Hippocampal formation (tissue), 2 donors: ENCODE measurements around the gene HAO2.
"Not testable (repeated sequence)": the region's sequence is repeated elsewhere in the genome, so short reads cannot be mapped to it uniquely, and the experiment has no call there.

Experiments
- DNase-seq, 2 donors: peaks; one replicate each; lab custom pipeline; 2025; lab: John Stamatoyannopoulos, UW

HAO2 gene

GRCh38 chr1:119368554-119368953, at the start of gene HAO2:
Gene HAO2, plus strand, starts transcription at chr1:119368785. Its CDS starts 12,301 bp downstream, at chr1:119381086.
- DNase-seq = no peak

GRCh38 chr1:119320100-119320499, 48.5 kb upstream of the HAO2 start:
- no peak for DNase-seq

GRCh38 chr1:119321666-119322419, 46.7 kb upstream of the HAO2 start:
- DNase-seq = no peak

- no peak for DNase-seq
These were observed 45.2 kb upstream of the HAO2 start for GRCh38 chr1:119323216-119323982.

- DNase-seq = no peak
These were observed 44.4 kb upstream of the HAO2 start for GRCh38 chr1:119324198-119324597.

DNA sequence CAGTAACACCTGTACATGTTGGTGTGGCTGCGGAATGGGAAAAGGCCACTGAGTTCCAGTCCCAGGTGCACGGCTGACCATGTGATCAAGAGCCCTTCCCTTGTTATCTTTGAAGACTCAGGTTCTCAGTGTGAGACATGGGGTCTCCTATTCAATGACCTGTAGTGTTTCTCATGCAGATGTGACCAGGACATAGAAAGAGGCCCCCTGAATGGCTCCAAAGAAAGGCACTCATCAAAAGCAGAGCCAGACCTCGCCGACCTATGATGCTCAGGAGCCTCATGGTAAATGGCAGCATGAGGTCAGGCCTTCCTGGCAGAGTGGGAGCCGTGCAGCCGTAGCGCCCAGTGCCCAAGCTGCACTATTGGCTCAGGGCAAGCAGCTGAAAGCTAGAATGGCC, 42.3 kb upstream of the HAO2 start:
- DNase-seq = no peak

DNA sequence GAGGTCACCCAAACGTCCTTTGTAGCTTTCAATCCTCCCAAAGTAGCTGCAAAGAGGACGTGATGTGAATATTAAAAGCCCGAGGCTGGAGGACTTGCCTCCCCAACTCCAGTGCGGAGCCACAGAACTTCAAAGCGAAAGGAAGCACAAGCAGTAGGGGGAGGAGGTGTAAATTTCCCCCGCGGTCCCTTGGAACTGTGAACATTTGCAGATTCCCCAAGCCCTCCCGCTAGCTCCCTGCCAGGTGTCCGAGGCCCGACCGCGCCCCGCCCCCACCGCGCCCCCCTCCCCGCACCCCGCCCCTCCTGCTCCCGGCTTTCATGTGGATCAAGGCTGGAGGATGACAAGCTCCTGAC, 41.5 kb upstream of the HAO2 start:
- DNase-seq = no peak

- peak in 1 of 2 donors; percentile 28 for DNase-seq
These were observed 41.0 kb upstream of the HAO2 start for GRCh38 chr1:119327450-119328155.

DNA sequence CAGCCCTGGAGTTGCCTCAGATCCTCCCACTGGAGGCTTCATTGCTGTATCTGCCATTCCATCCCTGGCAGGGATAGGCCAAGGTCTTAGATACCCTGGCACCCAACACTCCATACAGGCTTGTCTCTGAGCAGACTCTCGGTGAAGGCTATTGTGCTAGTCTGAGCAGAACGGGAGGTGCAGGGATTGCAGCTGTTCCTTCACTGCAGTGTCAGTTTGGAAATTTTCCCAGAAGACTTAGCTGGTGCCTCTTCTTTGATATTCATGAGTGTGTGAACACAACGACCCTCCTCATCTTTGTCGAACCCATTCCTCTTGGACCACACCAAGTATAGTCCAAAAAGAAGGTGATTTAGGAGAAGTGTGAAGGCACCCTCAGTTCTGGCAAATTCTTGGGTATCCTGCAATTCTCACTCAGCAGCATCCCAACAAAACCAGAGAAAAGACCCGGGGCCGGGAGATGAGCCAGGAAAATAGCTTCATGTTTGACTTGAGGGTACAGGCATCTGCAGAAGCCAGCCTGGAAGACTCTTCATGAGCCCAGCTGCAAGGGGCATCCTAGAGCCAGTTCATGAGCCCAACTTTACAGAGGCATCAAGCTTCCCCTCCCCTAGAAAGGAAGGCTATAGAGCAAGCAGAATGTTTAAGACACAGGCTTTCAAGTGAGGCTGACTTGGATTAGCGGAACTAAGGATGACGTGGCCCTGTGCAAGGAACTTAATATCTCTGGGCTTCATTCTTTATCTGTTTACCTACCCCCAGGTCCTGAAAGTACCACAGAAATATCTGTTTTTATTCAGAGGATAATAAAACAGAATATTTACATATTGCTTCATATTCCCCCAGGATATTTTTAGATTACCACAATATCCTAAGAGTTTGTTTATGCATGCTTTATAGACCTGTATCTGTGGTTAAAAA, 38.8 kb upstream of the HAO2 start:
- DNase-seq = no peak

DNA sequence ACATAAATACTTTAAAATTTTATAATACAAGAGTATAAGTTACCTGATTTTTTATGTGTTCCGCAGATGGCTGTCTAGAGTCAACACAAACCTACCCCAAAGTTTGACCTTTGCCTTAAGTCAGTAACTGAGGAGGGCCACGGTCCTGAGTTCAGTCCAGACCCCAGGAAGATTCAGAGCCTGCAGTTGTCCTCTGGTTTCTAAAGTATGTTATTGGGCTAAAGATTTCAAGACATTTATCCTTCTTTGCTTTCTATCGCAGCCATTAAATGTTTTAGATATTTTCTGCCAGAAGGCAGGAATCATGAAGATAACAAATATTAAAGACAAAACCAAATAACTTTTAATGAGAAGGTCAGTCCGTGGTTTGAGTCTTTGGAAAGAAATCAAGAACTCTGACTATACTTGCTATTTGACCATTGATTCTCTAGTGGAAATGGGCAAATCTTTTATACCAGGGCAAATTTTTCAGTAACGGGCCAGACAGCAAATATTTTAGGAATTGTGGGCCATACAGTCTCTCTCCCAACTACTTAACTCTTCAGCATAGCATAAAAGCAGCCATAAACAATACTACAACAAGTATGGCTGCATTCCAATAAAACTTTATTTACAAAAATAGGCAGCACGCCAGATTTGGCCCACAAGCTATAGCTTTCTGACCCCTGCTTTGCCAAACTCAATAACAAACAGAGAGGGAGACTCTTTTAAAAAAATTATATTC, 38.0 kb upstream of the HAO2 start:
- DNase-seq = no peak

- no peak for DNase-seq
These were observed 37.4 kb upstream of the HAO2 start for GRCh38 chr1:119331190-119331515.

GRCh38 chr1:119331915-119332314, 36.7 kb upstream of the HAO2 start:
- no peak for DNase-seq

DNA sequence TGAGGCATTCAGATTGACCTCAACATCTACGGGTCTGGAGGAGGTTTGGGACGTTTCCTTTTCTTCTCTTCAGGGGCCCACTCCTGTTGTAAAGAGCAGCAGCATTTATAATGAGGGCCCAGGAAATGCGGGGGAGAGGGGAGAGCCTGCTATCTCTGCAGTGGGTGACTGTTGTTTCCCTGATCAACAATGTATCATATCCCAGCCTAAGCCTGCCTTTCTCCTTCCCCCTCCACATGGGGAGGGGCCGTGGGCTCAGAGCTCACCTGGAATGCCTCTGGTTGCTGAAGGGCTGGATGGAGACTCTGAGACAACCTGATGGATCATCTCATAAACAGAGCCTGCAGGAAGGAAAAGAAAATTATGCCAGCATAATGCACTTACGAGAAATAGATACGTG, 36.0 kb upstream of the HAO2 start:
- no peak for DNase-seq

GRCh38 chr1:119333163-119333896, 35.3 kb upstream of the HAO2 start:
- DNase-seq = no peak

DNA sequence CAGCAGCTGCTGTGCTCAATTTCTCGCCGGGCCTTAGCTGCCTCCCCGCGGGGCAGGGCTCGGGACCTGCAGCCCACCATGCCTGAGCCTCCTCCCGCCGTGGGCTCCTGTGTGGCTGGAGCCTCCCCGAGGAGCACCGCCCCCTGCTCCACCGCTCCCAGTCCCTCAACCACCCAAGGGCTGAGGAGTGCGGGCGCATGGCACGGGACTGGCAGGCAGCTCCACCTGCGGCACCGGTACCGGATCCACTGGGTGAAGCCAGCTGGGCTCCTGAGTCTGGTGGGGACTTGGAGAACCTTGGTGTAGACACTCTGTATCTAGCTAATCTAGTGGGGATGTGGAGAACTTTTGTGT, 34.7 kb upstream of the HAO2 start:
- DNase-seq = not testable (repeated sequence)

- no peak for DNase-seq
These were observed 31.7 kb upstream of the HAO2 start for GRCh38 chr1:119336848-119337247.

GRCh38 chr1:119338004-119338403, 30.6 kb upstream of the HAO2 start:
- no peak for DNase-seq

DNA sequence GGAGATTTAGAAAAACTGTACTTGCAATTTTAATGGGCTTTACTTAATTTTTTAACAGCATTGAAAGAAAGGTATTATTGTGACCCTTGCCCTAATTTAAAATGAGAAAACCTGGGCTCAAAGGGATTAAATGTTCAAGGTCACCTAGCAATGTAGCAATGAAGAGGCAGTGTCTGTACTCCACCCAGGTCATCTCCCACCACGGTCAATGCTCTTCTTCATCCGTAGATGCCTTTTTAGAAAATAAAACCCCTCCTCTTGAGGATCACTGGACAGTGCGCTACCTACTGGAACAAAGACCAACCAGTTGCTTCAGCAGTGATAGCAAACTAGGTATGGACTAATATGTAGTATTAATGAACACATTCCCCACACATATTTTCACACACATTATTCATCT, 29.8 kb upstream of the HAO2 start:
- DNase-seq = no peak

DNA sequence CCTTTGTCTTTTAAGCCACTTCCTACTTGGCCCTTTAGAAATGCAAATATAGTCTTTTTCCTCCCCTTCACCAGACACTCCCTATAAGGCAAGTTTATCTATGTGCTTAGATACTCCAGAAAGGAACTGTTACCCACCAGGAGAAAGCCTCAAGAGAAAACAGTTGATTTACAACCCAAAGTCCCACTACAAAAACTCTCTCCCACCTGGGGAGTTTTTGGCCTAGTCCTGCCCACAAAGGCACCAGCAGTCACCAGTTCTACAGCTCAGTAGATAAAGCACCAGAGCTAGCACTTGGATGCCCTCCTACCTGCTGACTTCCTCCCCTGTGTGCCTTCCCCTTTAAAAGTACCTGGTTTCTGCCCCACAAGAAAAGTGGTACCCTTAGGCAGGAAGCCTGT, 27.7 kb upstream of the HAO2 start:
- DNase-seq = no peak

- no peak for DNase-seq
These were observed 27.1 kb upstream of the HAO2 start for GRCh38 chr1:119341372-119341947.
